Natural killer cell (primary cell): ENCODE measurements around the gene HIVEP3. TPM values are rescaled to one million over a fixed set of nuclear protein-coding genes. Genes with fewer than 3 reads are reported as not detected.

Experiments used
- ATAC-seq, 3 donors: fragments of 150-1000 bp in 2 of 3; fragments of 200-7000 bp in 1 of 3; cut with Tn5 transposase; 1 replicate in 1 of 3; 2 replicates in 2 of 3; pipeline ENCODE4 v1.10.0; 2021; ENCODE audit warnings: mild to moderate bottlenecking in 2 of 3, moderate library complexity in 2 of 3
- DNase-seq, 2 donors: peaks; one replicate each; pipeline versions ENCODE4 v3.0.0 to v3.0.0-alpha.2; 2013 to 2021; ENCODE audit warnings: mixed read lengths in 1 of 2
- H3K27ac ChIP-seq: one replicate; pipeline ENCODE4 v1.5.1; 2013; ENCODE audit warnings: mild to moderate bottlenecking, low read length
- H3K27me3 ChIP-seq: one replicate; pipeline ENCODE4 v1.6.1; 2013; ENCODE audit warnings: low read length; ENCODE audit not compliant: control insufficient read depth, insufficient read depth
- H3K36me3 ChIP-seq: one replicate; pipeline ENCODE4 v1.6.1; 2013; ENCODE audit warnings: low read length; ENCODE audit not compliant: control insufficient read depth, insufficient read depth
- H3K4me1 ChIP-seq: one replicate; pipeline ENCODE4 v1.6.1; 2013; ENCODE audit warnings: low read length; ENCODE audit not compliant: control insufficient read depth, insufficient read depth
- H3K4me3 ChIP-seq: one replicate; pipeline ENCODE4 v1.5.1; 2013; ENCODE audit warnings: low read length
- H3K9me3 ChIP-seq: one replicate; pipeline ENCODE4 v1.6.1; 2013; ENCODE audit warnings: low read length; ENCODE audit not compliant: control insufficient read depth, insufficient read depth
- H3K27ac Mint-ChIP-seq, 2 donors: one replicate each; pipeline ENCODE4 v1.8.0; 2022; ENCODE audit warnings: mild to moderate bottlenecking in 2 of 2, mixed read lengths in 2 of 2, moderate library complexity in 1 of 2
- H3K27me3 Mint-ChIP-seq, 2 donors: one replicate each; pipeline ENCODE4 v1.8.0; 2022; ENCODE audit warnings: low read depth in 2 of 2, mixed read lengths in 2 of 2
- H3K36me3 Mint-ChIP-seq: one replicate; pipeline ENCODE4 v1.8.0; 2022; ENCODE audit warnings: mixed read lengths
- H3K4me1 Mint-ChIP-seq, 2 donors: one replicate each; pipeline ENCODE4 v1.8.0; 2022; ENCODE audit warnings: mixed read lengths in 2 of 2
- H3K4me3 Mint-ChIP-seq: one replicate; pipeline ENCODE4 v1.8.0; 2022; ENCODE audit warnings: mild to moderate bottlenecking, moderate library complexity, mixed read lengths
- H3K9me3 Mint-ChIP-seq, 2 donors: one replicate each; pipeline ENCODE4 v1.8.0; 2022; ENCODE audit warnings: mixed read lengths in 2 of 2
- CTCF ChIP-seq: fragments of 200-600 bp; IDR thresholded peaks from one replicate; pipeline ENCODE4 v1.8.0; 2022; ENCODE audit warnings: antibody characterized with exemption
- WGBS: methylation state at CpG from one replicate; pipeline ENCODE4 v1.1.7; 2013; ENCODE audit warnings: missing lambda C conversion rate; ENCODE audit not compliant: insufficient coverage; 5-methylcytosine and 5-hydroxymethylcytosine counted together
- intact Hi-C: fragments of 100-400 bp; cut with micrococcal nuclease; formaldehyde crosslinking; loops from one replicate; pipeline ENCODE4 v1.14.2; 2022
- total RNA-seq, 4 donors: library from RNA; stranded (reverse); fragments of 120-200 nt in 1 of 4; gene quantifications; one replicate each; pipeline versions ENCODE4 v1.2.3 to v1.2.4, GENCODE V29; 2013 to 2022

Gene HIVEP3
- total RNA-seq, 3 donors from 2014 or later (not counting 1 experiment from before 2014, with no cell fraction given): 26.2 to 35.2 (median 29.8) TPM

GRCh38 chr1:41678111-41678878, 240.4 kb downstream of the HIVEP3 start:
- intact Hi-C loops: no loop called here
- no peak for DNase-seq
- Histone ChIP-seq H3K4me1 (peaks cover 67% of the 10 kb centered on the region), H3K4me3 (no peak overlapping the region), H3K36me3 (no peaks in the 10 kb centered on the region), H3K27me3 (no peaks in the 10 kb centered on the region), H3K27ac (no peak overlapping the region), H3K9me3 (no peaks in the 10 kb centered on the region)
- no peak for TF ChIP-seq CTCF
- no peaks in the 10 kb centered on the region for H3K27me3 Mint-ChIP-seq
- 69% methylated on average over 13 of the region's 13 CpGs for WGBS
- peak overlapping the region; percentile 38 to 83 for H3K27ac Mint-ChIP-seq
- H3K36me3 Mint-ChIP-seq: no peaks in the 10 kb centered on the region
- H3K4me1 Mint-ChIP-seq: peaks cover 82 to 90% of the 10 kb centered on the region in 2 donors
- ATAC-seq: peak in 1 of 3 donors; percentile 15
- H3K9me3 Mint-ChIP-seq: no peaks in the 10 kb centered on the region
- peak overlapping the region; percentile 72 for H3K4me3 Mint-ChIP-seq

GRCh38 chr1:41677620-41678019, 241.1 kb downstream of the HIVEP3 start:
- 98% methylated on average over 7 of the region's 7 CpGs for WGBS
- no peaks in the 10 kb centered on the region for H3K36me3 ChIP-seq
- Mint-ChIP-seq H3K9me3 (no peaks in the 10 kb centered on the region), H3K4me1 (peaks cover 82 to 90% of the 10 kb centered on the region in 2 donors), H3K36me3 (no peaks in the 10 kb centered on the region), H3K27ac (peak overlapping the region in 1 of 2 donors; percentile 11), H3K4me3 (no peak overlapping the region), H3K27me3 (no peaks in the 10 kb centered on the region)
- no peak overlapping the region for H3K4me3 ChIP-seq
- H3K27me3 ChIP-seq: no peaks in the 10 kb centered on the region
- ATAC-seq (no peak), DNase-seq (no peak)
- no peak for TF ChIP-seq CTCF
- H3K9me3 ChIP-seq: no peaks in the 10 kb centered on the region
- intact Hi-C loops: no loop called here
- peaks cover 67% of the 10 kb centered on the region for H3K4me1 ChIP-seq
- H3K27ac ChIP-seq: no peak overlapping the region

- no peak for TF ChIP-seq CTCF
- Histone ChIP-seq H3K27me3 (no peaks in the 10 kb centered on the region), H3K9me3 (no peaks in the 10 kb centered on the region), H3K27ac (no peak overlapping the region), H3K36me3 (no peaks in the 10 kb centered on the region), H3K4me3 (no peak overlapping the region), H3K4me1 (peaks cover 57% of the 10 kb centered on the region)
- Mint-ChIP-seq H3K4me1 (peaks cover 72 to 85% of the 10 kb centered on the region in 2 donors), H3K9me3 (no peaks in the 10 kb centered on the region), H3K27me3 (no peaks in the 10 kb centered on the region), H3K36me3 (no peaks in the 10 kb centered on the region), H3K27ac (peak overlapping the region; percentile 19 to 85), H3K4me3 (peak overlapping the region; percentile 52)
- intact Hi-C loops: no loop called here
- no peak for DNase-seq
- no peak for ATAC-seq
- 100% methylated on average over 1 of the region's 1 CpG for WGBS
Observed at GRCh38 chr1:41675401-41675800, 243.3 kb downstream of the HIVEP3 start.
